Stimulated activated CD4-positive, alpha-beta T cell treated with anti-CD3 and anti-CD28 coated beads, Interleukin-15, amount 100 ng/mL, for 24 hours (primary cell): ENCODE results near the gene PHLDB1.
"Not testable (repeated sequence)": the region's sequence is repeated elsewhere in the genome, so short reads cannot be mapped to it uniquely, and the experiment has no call there.

Experiments
- DNase-seq: peaks from one replicate; pipeline ENCODE4 v3.0.0-alpha.2; 2020

The PHLDB1 gene

GRCh38 chr11:118606157-118606843, 1.1 kb upstream of the PHLDB1 start:
- DNase-seq, result no peak

DNA sequence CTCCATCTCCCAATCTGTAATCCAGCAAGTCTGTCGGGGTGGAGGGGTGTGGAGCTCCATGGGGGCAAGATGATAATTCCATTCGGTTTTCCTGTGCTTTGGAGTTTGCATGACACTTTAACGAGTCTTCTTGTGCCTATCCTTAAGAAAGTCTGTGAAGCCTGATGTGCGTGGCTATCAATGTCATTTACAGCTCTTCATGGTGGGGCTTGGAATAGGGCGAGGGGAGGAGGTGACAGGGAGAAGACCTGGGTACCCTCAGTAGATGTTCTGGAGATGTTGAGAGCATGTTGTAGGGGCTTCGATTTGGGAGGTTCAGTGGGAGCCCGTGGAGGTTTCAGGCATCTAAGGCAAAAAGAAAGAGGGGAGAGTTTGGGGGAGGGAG, 579 bp upstream of the PHLDB1 start:
- no peak for DNase-seq

GRCh38 chr11:118608360-118609227, 1.2 kb downstream of the PHLDB1 start:
- DNase-seq, result peak; percentile 78

- peak; percentile 51 for DNase-seq
Measured at GRCh38 chr11:118609380-118610224, 2.2 kb downstream of the PHLDB1 start.

GRCh38 chr11:118610225-118610772, 2.9 kb downstream of the PHLDB1 start:
- DNase-seq, result peak; percentile 27

GRCh38 chr11:118610773-118611432, 3.5 kb downstream of the PHLDB1 start:
- DNase-seq, result peak; percentile 89

GRCh38 chr11:118611433-118611795, 4.0 kb downstream of the PHLDB1 start:
- not testable (repeated sequence) for DNase-seq

DNA sequence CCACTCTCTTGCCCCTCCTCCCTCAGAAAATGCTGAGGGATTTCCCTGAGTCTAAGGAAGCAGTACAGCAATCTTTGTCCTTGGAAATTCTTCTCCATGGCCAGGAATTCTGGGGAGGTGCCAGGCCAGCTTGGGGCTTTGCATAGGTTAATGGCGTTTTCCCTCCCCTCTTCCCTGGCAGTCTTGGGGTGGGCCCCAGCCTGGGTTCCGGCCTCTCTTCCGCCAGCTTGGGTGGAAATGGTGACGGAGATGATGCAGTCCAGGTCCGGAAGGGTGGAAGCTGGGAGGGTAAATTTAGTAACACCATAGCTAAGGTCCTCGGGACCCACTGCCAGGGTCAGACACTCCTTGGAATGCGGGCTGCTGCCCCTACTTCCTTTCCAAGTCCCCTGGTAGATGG, 5.0 kb downstream of the PHLDB1 start:
- DNase-seq, result no peak

GRCh38 chr11:118614511-118614910, 7.1 kb downstream of the PHLDB1 start:
- DNase-seq, result no peak

DNA sequence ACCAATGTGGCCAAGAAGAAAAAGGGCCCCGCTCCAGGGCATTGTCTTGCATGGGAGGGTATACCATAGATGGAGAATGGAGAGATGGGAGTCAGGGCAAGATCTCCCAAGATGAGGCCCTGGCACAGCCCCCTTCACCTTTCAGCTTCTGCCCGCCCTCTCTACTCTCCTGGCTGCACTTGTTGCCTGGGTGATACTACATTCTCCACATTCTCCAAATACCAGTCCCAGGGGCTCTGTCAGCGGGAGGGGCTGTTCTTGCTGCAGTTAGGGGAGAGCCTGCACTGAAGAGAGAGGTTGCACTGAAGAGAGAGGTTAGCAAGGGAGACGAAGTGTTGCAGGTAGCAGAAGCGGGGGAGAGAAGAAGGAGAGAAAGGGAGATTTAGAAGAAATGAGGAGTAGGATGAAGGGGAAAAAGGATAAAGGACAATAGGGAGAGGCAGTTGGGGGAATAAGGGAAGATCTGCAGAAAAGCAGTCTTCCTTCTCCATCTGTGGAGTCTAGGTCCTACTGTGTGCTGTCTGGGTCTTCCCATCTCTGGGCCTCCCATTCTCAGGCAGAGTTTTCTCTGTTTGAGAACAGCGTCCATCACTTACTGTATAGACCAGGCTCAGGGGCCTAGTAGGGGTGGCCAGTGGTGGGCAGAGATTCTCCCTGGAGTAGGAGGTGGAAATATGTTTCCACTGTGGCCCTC, 8.0 kb downstream of the PHLDB1 start:
- DNase-seq, result no peak

DNA sequence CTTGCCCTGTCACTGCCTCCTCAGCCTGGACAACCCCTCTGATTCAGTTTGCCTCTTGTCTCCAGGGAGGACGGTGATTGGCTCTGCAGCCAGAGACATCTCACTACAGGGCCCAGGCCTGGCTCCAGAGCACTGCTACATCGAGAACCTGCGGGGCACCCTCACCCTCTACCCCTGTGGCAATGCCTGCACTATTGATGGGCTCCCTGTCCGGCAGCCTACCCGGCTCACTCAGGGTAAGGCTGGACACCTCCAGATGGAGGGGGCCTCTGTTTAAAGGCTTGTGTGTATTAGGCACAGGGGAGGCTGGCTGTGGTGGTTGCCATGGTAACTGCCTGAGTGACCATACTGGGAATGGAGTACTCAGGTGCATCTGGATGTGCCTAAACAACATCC, 8.6 kb downstream of the PHLDB1 start:
- no peak for DNase-seq

GRCh38 chr11:118618115-118618990, 10.9 kb downstream of the PHLDB1 start:
- no peak for DNase-seq

- DNase-seq, result no peak
Measured at GRCh38 chr11:118618991-118619375, 11.6 kb downstream of the PHLDB1 start.

DNA sequence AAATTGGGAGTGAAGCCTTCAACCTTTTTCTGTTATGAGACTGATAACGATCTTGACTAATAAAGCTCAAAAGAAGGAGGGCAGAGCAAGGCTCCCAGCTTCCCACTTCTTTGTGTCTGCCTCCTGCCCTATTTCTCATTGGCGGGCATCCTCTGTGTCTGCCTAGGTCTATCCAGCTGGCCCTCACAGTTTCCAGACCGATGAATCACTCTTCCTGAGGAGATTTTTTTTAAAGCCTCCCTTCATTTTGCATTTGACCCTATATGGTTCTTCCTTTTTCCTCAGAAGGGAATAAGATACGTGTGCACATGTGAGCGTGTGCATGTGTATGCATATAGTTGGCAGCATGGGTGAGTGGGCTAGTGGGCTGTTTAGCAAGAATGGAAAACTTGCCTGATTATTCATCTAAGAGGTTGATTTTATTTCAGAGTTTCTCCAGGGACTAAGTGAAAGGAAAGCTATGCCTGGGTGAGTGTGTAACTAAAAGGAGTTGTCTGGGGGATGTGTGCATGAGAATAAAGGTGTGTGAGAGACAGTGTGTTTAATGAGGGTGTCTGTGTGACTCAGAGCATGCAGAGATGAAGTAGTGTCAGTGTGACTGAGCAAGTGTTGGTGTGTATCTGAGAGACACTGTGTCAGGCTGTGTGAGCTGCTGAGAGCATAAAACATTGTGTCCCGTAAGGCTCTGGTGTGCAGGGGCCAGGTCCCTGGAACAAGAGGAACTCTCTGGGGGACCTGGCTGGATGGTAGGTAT, 12.2 kb downstream of the PHLDB1 start:
- DNase-seq, result no peak

DNA sequence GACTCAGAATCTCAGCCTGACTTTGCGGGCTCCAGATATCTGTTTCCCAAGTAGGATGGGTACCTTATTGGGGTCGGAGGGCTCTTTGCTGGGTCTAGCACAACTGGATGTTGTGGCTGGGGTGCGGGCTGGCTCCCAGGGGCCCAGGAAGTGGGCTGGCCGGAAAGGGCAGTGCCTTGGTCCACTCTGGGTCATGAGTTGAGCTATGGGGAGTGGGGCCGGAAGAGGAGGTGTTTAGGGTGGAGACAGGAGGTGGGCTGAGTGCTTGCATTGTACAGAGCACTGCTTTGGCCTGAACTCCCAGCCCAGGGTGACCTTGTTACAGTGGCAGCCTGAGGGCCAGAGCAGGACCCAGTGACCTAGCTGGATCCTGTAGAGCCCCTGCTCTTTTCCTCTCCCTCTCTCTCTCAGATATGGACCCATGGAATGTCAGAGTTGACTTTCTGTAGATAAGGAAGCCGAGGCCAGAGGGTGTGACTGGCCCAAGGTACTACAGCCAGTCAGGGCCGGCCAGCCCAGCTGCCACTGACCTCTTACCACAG, 13.2 kb downstream of the PHLDB1 start:
- DNase-seq, result no peak

- peak; percentile 61 for DNase-seq
Measured at GRCh38 chr11:118621071-118621783, 13.8 kb downstream of the PHLDB1 start.

DNA sequence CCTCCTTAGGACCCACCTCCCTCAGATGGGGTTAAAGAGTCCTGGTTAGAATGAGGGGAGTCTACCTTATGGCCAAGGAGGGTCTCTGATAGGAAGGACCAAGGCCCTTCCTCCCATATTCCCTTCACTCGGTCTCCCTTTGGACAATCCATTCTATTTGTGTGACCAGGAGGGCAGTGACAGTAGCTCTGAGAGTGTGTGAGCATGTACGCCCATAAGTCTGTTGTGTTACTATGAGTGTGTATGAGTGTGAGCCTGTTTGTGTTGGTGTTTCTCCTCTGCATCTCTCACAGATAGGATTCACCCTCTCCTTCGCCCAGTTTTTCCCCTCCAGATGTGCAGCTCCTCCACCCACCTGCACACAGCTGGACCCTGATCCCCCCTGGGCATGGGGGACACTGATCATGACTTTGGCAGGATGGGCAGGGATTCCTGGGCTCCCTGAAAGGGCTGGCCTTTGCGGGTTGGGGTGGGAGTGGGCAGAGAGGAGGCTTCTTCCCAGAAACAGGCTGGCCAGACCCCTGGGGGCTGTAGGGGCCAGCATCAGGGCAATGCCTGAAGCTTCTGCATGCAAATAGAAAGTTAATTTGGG, 14.5 kb downstream of the PHLDB1 start:
- no peak for DNase-seq

DNA sequence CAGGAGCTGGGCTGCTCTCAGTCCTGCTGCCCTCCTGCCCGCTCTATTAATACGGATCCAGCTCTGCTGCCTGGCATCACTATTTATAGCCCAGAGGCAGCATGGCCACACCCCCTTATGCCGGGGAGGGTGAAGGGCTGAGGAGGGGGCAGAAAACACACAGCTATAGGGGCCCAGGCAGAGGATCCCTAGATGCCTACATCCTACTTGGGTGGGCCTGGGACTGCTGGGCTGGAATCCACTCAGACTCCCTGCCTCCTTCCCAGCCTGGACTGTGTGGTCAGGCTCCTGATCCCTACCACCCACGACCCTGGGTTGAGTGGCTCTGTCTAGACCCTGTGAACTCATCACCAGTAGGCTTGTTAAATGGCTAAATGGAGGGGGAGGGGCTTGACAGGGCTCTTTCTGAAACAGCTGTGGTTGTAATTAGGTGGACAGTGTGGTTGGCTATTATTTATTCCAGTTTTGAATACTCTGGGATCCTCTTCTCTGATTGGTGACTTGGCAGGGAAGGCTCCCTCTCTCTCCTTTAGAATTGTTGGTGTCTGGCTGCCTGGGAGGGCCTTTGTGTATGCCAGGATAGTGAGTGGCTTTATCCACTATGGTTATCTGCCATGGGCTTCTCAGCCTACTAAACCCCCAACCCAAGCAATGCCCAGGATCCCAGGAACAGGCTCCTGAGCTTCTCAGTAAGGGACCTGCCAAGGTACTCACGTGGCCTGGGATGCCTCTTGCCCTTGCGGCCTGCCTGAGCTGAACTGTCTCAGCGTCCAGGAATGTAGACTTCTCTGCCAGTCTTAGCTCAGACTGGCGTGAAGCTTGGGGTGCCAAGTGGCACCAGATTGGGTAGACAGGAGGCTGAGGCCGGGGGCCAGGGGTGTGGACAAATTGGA, 15.2 kb downstream of the PHLDB1 start:
- DNase-seq, result no peak
